K562 (cell line): Measurements from ENCODE around the gene CCSER2. TPM values are rescaled to one million over a fixed set of nuclear protein-coding genes. Genes with fewer than 3 reads are reported as not detected.
A peak's percentile ranks its signal among the peaks of the same experiment; 100 is the strongest.

Source experiments
- BCLAF1 ChIP-seq, 2 experiments: fragments of 450-650 bp in 1 of 2; IDR thresholded peaks; 2 replicates each; pipeline ENCODE4 v1.6.1; 2011 to 2017; ENCODE audit warnings: low read depth in 2 of 2, antibody characterized with exemption in 1 of 2, borderline replicate concordance in 1 of 2, low read length in 1 of 2, mild to moderate bottlenecking in 1 of 2, mixed read lengths in 1 of 2; ENCODE audit not compliant: control insufficient read depth in 1 of 2
- DEAF1 ChIP-seq: fragments of 450-650 bp; formaldehyde crosslinking; IDR thresholded peaks from 2 replicates; pipeline ENCODE4 v1.4.0; 2020; ENCODE audit warnings: mild to moderate bottlenecking, moderate library complexity
- DNMT1 ChIP-seq: fragments of 450-650 bp; IDR thresholded peaks from 2 replicates; pipeline ENCODE4 v1.6.1; 2016; ENCODE audit warnings: antibody characterized with exemption, mild to moderate bottlenecking
- E2F6 ChIP-seq, 2 experiments: IDR thresholded peaks; 2 replicates each; pipeline ENCODE4 v1.6.1; 2011; ENCODE audit warnings: borderline replicate concordance in 1 of 2, control low read depth in 1 of 2, low read depth in 1 of 2, low read length in 1 of 2, mild to moderate bottlenecking in 1 of 2, mixed read lengths in 1 of 2, moderate library complexity in 1 of 2; ENCODE audit not compliant: insufficient read depth in 1 of 2, insufficient read length in 1 of 2, poor library complexity in 1 of 2, severe bottlenecking in 1 of 2; ENCODE audit errors: extremely low read depth in 1 of 2
- ERF ChIP-seq: fragments of 450-650 bp; formaldehyde crosslinking; IDR thresholded peaks from 2 replicates; pipeline ENCODE4 v1.4.0; 2020; ENCODE audit warnings: mild to moderate bottlenecking, mixed read lengths
- ESRRB ChIP-seq: fragments of 250-450 bp; sonication (Bioruptor Pico); IDR thresholded peaks from 2 replicates; pipeline ENCODE4 v1.5.0; 2020; ENCODE audit warnings: mild to moderate bottlenecking, moderate library complexity, borderline replicate concordance
- GABPB2 ChIP-seq: fragments of 250-450 bp; sonication (Bioruptor Pico); conservative IDR thresholded peaks from 2 replicates; pipeline ENCODE4 v1.5.1; 2021; ENCODE audit warnings: mild to moderate bottlenecking
- GATAD2A ChIP-seq: fragments of 450-650 bp; IDR thresholded peaks from 2 replicates; pipeline ENCODE4 v1.6.1; 2017
- HDAC1 ChIP-seq, 2 experiments: fragments of 450-650 bp; IDR thresholded peaks; 2 replicates each; pipeline ENCODE4 v1.6.1; 2016 to 2017; ENCODE audit warnings: inconsistent platforms in 1 of 2, mild to moderate bottlenecking in 1 of 2, moderate library complexity in 1 of 2
- HDAC2 ChIP-seq: fragments of 450-650 bp; IDR thresholded peaks from 2 replicates; pipeline ENCODE4 v1.6.1; 2016; ENCODE audit warnings: mild to moderate bottlenecking
- HLTF ChIP-seq: fragments of 450-650 bp; IDR thresholded peaks from 2 replicates; pipeline ENCODE4 v1.6.1; 2016
- KAT8 ChIP-seq: fragments of 450-650 bp; IDR thresholded peaks from 2 replicates; pipeline ENCODE4 v1.6.1; 2016; ENCODE audit warnings: low read depth, mild to moderate bottlenecking
- NFE2 ChIP-seq: IDR thresholded peaks from 2 replicates; pipeline ENCODE4 v1.6.1; 2014; ENCODE audit warnings: antibody characterized with exemption, low read depth
- NR2C2 ChIP-seq, 2 experiments: fragments of 200-800 bp in 1 of 2; sonication (Bioruptor generic) in 1 of 2; sonication (generic) in 1 of 2; formaldehyde crosslinking in 1 of 2; IDR thresholded peaks; 2 replicates each; pipeline versions ENCODE4 v1.6.1 to v1.8.0; 2016 to 2022; ENCODE audit warnings: mild to moderate bottlenecking in 1 of 2, missing compliant biosample characterization in 1 of 2, missing genetic modification characterization in 1 of 2, missing genetic modification reagents in 1 of 2
- PHF8 ChIP-seq: fragments of 200-600 bp; sonication (generic); IDR thresholded peaks from 2 replicates; pipeline ENCODE4 v1.6.1; 2012; ENCODE audit warnings: mixed run types, mild to moderate bottlenecking, inconsistent platforms, low read length, moderate library complexity, borderline replicate concordance
- POU5F1 ChIP-seq: fragments of 150-350 bp; IDR thresholded peaks from 2 replicates; pipeline ENCODE4 v1.6.1; 2014; ENCODE audit warnings: borderline replicate concordance, low read length, low read depth, mild to moderate bottlenecking; ENCODE audit not compliant: partially characterized antibody
- SIX5 ChIP-seq, 2 experiments: IDR thresholded peaks; 2 replicates each; pipeline ENCODE4 v1.6.1; 2011; ENCODE audit warnings: low read length in 2 of 2, borderline replicate concordance in 1 of 2, low read depth in 1 of 2, mild to moderate bottlenecking in 1 of 2, moderate library complexity in 1 of 2; ENCODE audit not compliant: insufficient read depth in 1 of 2
- SMARCA4 ChIP-seq: fragments of 450-650 bp; IDR thresholded peaks from 2 replicates; pipeline ENCODE4 v1.6.1; 2016
- U2AF2 ChIP-seq: fragments of 200-400 bp; formaldehyde crosslinking; optimal IDR thresholded peaks from 2 replicates; pipeline ENCODE3; 2017; ENCODE audit warnings: low read depth, mild to moderate bottlenecking, low read length
- ZNF134 ChIP-seq: fragments of 250-450 bp; sonication (Bioruptor Pico); conservative IDR thresholded peaks from 2 replicates; pipeline ENCODE4 v1.4.0; 2020
- ZNF280B ChIP-seq: fragments of 250-450 bp; sonication (Bioruptor Pico); IDR thresholded peaks from 2 replicates; pipeline ENCODE4 v1.5.1; 2021; ENCODE audit warnings: mild to moderate bottlenecking
- ZNF324 ChIP-seq: fragments of 250-450 bp; sonication (Bioruptor Pico); IDR thresholded peaks from 2 replicates; pipeline ENCODE4 v1.4.0; 2020; ENCODE audit warnings: mild to moderate bottlenecking
- polyA plus RNA-seq, 8 experiments: library from polyadenylated mRNA; depleted of rRNA in 4 of 8; stranded (reverse) in 5 of 8; unstranded in 3 of 8; fragments of >200 nt; fragmentation: Nextera tagmentation in 2 of 8; fragmentation: Illumina TruSeq in 1 of 8; extraction: Ambion mirVana in 2 of 8; extraction: Trizol in 1 of 8; gene quantifications; 2 replicates each; pipeline versions ENCODE4 v1.2.1 to v1.2.3, GENCODE V29; 2011 to 2014; ENCODE audit warnings: inconsistent platforms in 1 of 8, missing spikeins in 1 of 8
- total RNA-seq, 7 experiments: library from RNA; depleted of rRNA in 6 of 7; stranded (reverse); fragments of >200 nt in 6 of 7; fragmentation: Illumina TruSeq in 2 of 7; extraction: Trizol in 2 of 7; gene quantifications; 2 replicates each; pipeline versions ENCODE4 v1.2.1 to v1.2.3, GENCODE V29; 2011 to 2021; ENCODE audit warnings: low replicate concordance in 1 of 7

CCSER2 gene
- total and polyA plus RNA-seq, 9 of the 15 experiments (the other 6 are each of a cell fraction or from before 2014, with no cell fraction given) = 2.7 to 15.1 (median 9.7) TPM

GRCh38 chr10:84333864-84334451 lies 5.6 kb downstream of the CCSER2 start (continued):
- TF ChIP-seq HLTF (no peak), HDAC1 (IDR thresholded peaks at IDR 0.05) (peak in 1 of 2 experiments; percentile 60; a peak in 2 of 4 replicates), KAT8 (no peak), PHF8 (no peak), POU5F1 (no peak), SMARCA4 (0 out of 2 replicates have a peak, but pooled peaks have one; percentile 23), DEAF1 (CRISPR knock-in tag) (no peak), ZNF324 (CRISPR knock-in tag) (no peak), GABPB2 (CRISPR knock-in tag) (no peak), NR2C2 (CRISPR knock-in tag; IDR thresholded peaks at IDR 0.05) (no peak), NR2C2 (tag; IDR thresholded peaks at IDR 0.05) (no peak), BCLAF1 (IDR thresholded peaks at IDR 0.05; ENCODE audit: borderline replicate concordance in 1 of 2, control insufficient read depth in 1 of 2, low read depth in 2 of 2, low read length in 1 of 2) (no peak), E2F6 (IDR thresholded peaks at IDR 0.05; ENCODE audit: borderline replicate concordance in 1 of 2, extremely low read depth in 1 of 2, insufficient read depth in 1 of 2, insufficient read length in 1 of 2, low read depth in 1 of 2, low read length in 1 of 2, poor library complexity in 1 of 2, severe bottlenecking in 1 of 2) (no peak), ESRRB (CRISPR knock-in tag) (no peak), U2AF2 (no peak), ZNF280B (no peak), SIX5 (IDR thresholded peaks at IDR 0.05; ENCODE audit: borderline replicate concordance in 1 of 2, insufficient read depth in 1 of 2, low read depth in 1 of 2, low read length in 2 of 2) (no peak), DNMT1 (no peak), GATAD2A (no peak), NFE2 (no peak), ZNF134 (no peak), HDAC2 (no peak), ERF (CRISPR knock-in tag) (no peak)
